ENCODE data around the gene ITGB5. TPM values are rescaled to one million over a fixed set of nuclear protein-coding genes. Genes with fewer than 3 reads are reported as not detected.

The ITGB5 gene
- total RNA-seq (2021; ENCODE audit: unreplicated experiment) (77.8 TPM), Bru-seq, nascent RNA (percentile 79 among the genes with signal in this experiment), BruChase-seq, experiment 1, labeled RNA remaining after a 6-hour chase (percentile 67 among the genes with signal in this experiment), BruChase-seq, experiment 2, labeled RNA remaining after a 2-hour chase (percentile 62 among the genes with signal in this experiment)
- polyA plus RNA-seq (2012): 96.5 and 115 TPM in 2 replicates
- long read RNA-seq, full-length matches to known transcripts: 166 of 277 reads
- long read RNA-seq, partial matches to known transcripts: 37 of 277 reads
- long read RNA-seq, other reads (novel, unspliced or antisense): 74 of 277 reads

GRCh38 chr3:124887177-124887931 is at the start of gene ITGB5:
Gene ITGB5 (minus strand): TSS chr3:124887365. CDS start chr3:124887000, 365 bp downstream.
- Histone ChIP-seq H3K4me2 (ENCODE audit: low read length) (peak within 1 kb of the TSS; percentile 98), H3K9me2 (ENCODE audit: insufficient read depth) (no peaks in the 10 kb centered on the region), H2AFZ (ENCODE audit: low read depth, low read length, poor library complexity, severe bottlenecking) (peak within 1 kb of the TSS; percentile 85), H3K79me2 (ENCODE audit: insufficient read depth, low read length) (peaks cover 21% of the 10 kb centered on the region), H3K9ac (ENCODE audit: low read length) (peak within 1 kb of the TSS; percentile 77), H3K9me3 (ENCODE audit: control insufficient read depth in 1 of 2, insufficient read depth in 1 of 2, low read depth in 1 of 2, low read length in 2 of 2) (no peaks in the 10 kb centered on the region), H3K4me1 (ENCODE audit: control insufficient read depth in 1 of 2, insufficient read depth in 2 of 2, low read length in 2 of 2) (peaks cover 36 to 53% of the 10 kb centered on the region in 2 experiments), H3K27ac (ENCODE audit: low read depth, low read length) (peak within 1 kb of the TSS; percentile 88), H4K20me1 (ENCODE audit: insufficient read depth) (no peaks in the 10 kb centered on the region), H3K36me3 (ENCODE audit: control insufficient read depth in 1 of 2, insufficient read depth in 2 of 2, low read length in 2 of 2) (no peaks in the 10 kb centered on the region), H3K27me3 (ENCODE audit: insufficient read depth, low read length) (no peaks in the 10 kb centered on the region), H3K4me3 (replicated peaks in 1 of 2; ENCODE audit: low read depth in 1 of 2, low read length in 2 of 2) (peak within 1 kb of the TSS; percentile 61 to 78)
- CTCF ChIA-PET: interaction anchor here (1.0 to 1.4 kb wide), 3 partner anchors 14 to 126 kb away, joined by 4 to 6 read pairs (median 4); no protein-coding TSS in a partner anchor
- RAD21 ChIA-PET (ENCODE audit: low non-redundant PET in 1 of 2, low total read pairs in 2 of 2, uncharacterized antibody in 2 of 2, unreplicated experiment in 2 of 2): no interaction called here
- peak; percentile 79 for ATAC-seq
- TF ChIP-seq RAD21 (IDR thresholded peaks at IDR 0.05; ENCODE audit: low read depth) (no peak), EZH2phosphoT487 (IDR thresholded peaks at IDR 0.05; ENCODE audit: borderline replicate concordance) (no peak), POLR2AphosphoS5 (IDR thresholded peaks at IDR 0.05; ENCODE audit: low read depth, low read length) (peak; percentile 57), MAX (IDR thresholded peaks at IDR 0.05) (peak; percentile 60; the same call in 1 of the 2 replicates), ZFX (IDR thresholded peaks at IDR 0.05) (peak; percentile 70), FOSL1 (IDR thresholded peaks at IDR 0.05; ENCODE audit: low read depth) (no peak; the same call in 1 of the 2 replicates), YY1 (IDR thresholded peaks at IDR 0.05; ENCODE audit: extremely low read depth, insufficient replicate concordance, low read depth, low read length) (peak; percentile 59), POLR2A (IDR thresholded peaks at IDR 0.05; ENCODE audit: borderline replicate concordance, extremely low read depth, insufficient read depth, insufficient read length) (peak; percentile 15)
- POLR2A ChIA-PET: no interaction called here
- intact Hi-C loops (cut with micrococcal nuclease): loop anchor here (1.0 kb wide), 2 partner anchors 8 to 101 kb away; no protein-coding TSS in a partner anchor
- DNase-seq (ENCODE audit: low read depth, low spot score): peak; percentile 29
- BruUV-seq (replicated peaks): TSS peak; percentile 41
